Lower leg skin (tissue), 3 donors: Measurements from ENCODE around the gene UBL4A.

Experiments
- POLR2A ChIP-seq, 2 donors: fragments of 450-650 bp; IDR thresholded peaks; one replicate each; pipeline ENCODE4 v1.6.1; 2016 to 2017; ENCODE audit warnings: antibody characterized with exemption in 2 of 2, mild to moderate bottlenecking in 1 of 2, moderate library complexity in 1 of 2
- TF ChIP-seq, protein P1 (sequence below), 3 donors: fragments of 450-650 bp; IDR thresholded peaks; one replicate each; pipeline ENCODE4 v1.5.1; 2016; ENCODE audit warnings: antibody characterized with exemption in 3 of 3, mild to moderate bottlenecking in 3 of 3, moderate library complexity in 2 of 3

DNA sequence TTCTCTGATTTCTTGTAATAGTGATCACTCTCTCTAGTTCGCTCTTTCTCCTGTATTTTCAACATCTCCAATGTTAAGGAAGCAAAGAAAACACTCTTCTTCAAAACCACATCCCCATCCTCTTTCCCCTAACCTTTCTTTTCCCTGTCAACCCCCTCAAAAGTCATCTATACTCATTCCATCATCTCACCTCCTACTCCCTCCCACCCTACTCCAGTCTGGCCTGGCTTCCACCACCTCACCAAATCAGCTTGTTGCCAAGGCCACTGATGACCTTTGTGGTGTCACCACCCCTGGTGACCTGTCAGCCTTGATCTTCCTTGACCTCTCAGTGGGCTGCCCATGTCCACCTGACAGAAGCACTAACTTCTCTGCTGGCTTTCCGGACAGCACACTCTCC lies 27.3 kb upstream of the UBL4A start:
- TF ChIP-seq, protein P1, sequence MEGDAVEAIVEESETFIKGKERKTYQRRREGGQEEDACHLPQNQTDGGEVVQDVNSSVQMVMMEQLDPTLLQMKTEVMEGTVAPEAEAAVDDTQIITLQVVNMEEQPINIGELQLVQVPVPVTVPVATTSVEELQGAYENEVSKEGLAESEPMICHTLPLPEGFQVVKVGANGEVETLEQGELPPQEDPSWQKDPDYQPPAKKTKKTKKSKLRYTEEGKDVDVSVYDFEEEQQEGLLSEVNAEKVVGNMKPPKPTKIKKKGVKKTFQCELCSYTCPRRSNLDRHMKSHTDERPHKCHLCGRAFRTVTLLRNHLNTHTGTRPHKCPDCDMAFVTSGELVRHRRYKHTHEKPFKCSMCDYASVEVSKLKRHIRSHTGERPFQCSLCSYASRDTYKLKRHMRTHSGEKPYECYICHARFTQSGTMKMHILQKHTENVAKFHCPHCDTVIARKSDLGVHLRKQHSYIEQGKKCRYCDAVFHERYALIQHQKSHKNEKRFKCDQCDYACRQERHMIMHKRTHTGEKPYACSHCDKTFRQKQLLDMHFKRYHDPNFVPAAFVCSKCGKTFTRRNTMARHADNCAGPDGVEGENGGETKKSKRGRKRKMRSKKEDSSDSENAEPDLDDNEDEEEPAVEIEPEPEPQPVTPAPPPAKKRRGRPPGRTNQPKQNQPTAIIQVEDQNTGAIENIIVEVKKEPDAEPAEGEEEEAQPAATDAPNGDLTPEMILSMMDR (IDR thresholded peaks at IDR 0.05), result no peak
- TF ChIP-seq POLR2A (IDR thresholded peaks at IDR 0.05), result no peak
